ENCODE measurements around the gene RNASE9. TPM values are rescaled to one million over a fixed set of nuclear protein-coding genes. Genes with fewer than 3 reads are reported as not detected.
A peak's percentile ranks its signal among the peaks of the same experiment; 100 is the strongest.

The RNASE9 gene
- total RNA-seq, 1 donor from 2014 or later = not detected

DNA sequence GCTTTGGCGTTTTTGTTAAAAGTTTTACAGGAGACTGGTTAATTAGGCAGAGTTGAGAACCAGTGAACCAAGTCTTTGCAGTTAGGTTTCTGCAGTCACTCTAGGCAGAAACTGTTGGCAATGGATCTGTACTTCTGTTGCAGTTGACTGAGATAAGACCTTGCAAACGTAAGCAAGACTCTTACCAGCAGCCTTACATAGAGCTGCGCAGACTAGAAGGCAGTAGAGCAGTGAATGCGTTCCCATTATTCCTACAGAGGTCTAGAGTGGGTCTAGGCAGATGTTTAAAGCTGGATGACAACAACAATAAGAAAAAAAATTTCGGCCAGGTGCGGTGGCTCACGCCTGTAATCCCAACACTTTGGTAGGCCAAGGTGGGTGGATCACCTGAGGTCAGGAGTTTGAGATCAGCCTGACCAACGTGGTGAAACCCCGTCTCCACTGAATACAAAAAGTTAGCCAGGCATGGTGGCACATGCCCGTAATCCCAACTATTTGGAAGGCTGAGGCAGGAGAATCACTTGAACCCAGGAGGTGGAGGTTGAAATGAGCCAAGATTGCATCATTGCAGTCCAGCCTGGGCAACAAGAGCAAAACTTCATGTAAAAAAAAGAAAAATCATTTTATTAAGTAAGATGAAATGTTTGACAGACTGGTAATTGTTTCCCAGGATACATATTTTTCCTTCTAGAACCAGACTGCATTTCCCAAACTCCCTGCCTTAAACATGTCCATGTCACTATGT is 12.3 kb downstream of the RNASE9 start:
- Mint-ChIP-seq H3K27ac (no peak overlapping the region), H3K4me1 (ENCODE audit: unreplicated experiment) (no peaks in the 10 kb centered on the region)
- no peak for DNase-seq (ENCODE audit: extremely low spot score, unreplicated experiment)

GRCh38 chr14:20546877-20547276 is 14.0 kb downstream of the RNASE9 start:
- H3K27me3 Mint-ChIP-seq = no peaks in the 10 kb centered on the region
- no peaks in the 10 kb centered on the region for H3K36me3 Mint-ChIP-seq
- no peak for TF ChIP-seq CTCF (conservative IDR thresholded peaks at IDR 0.05)
- H3K27ac Mint-ChIP-seq = no peak overlapping the region
- H3K9me3 Mint-ChIP-seq = no peaks in the 10 kb centered on the region
- H3K4me1 Mint-ChIP-seq (ENCODE audit: unreplicated experiment) = no peaks in the 10 kb centered on the region
- no peak for DNase-seq (ENCODE audit: extremely low spot score, unreplicated experiment)
- H3K4me3 Mint-ChIP-seq = no peak overlapping the region

More for the DNA sequence above, 12.3 kb downstream of the RNASE9 start:
- H3K27me3 Mint-ChIP-seq = no peaks in the 10 kb centered on the region
- no peak for TF ChIP-seq CTCF (conservative IDR thresholded peaks at IDR 0.05)
- H3K9me3 Mint-ChIP-seq = no peaks in the 10 kb centered on the region
- no peak overlapping the region for H3K4me3 Mint-ChIP-seq
- no peaks in the 10 kb centered on the region for H3K36me3 Mint-ChIP-seq

DNA sequence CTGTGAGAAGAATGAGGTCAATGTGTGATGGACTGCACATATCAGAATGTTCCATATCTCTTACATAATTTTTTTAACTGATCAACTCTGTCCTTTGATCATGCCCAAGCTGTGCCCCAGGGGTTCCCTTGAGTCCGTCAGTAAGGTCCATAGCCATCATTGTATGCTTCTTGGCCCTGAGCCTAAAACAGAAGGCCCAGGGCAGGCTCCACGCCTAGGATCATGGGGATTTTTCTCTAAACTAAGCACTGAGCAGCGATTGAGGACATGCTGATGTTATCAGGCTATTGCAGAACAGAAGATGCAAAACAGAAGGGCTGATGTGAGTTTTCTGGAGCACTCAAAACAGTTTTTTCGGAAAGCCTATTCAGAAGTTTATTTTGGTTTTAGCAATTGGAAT is 20.9 kb downstream of the RNASE9 start:
- DNase-seq (ENCODE audit: extremely low spot score, unreplicated experiment) = no peak
- H3K27ac Mint-ChIP-seq = no peak overlapping the region
- no peaks in the 10 kb centered on the region for H3K36me3 Mint-ChIP-seq
- no peaks in the 10 kb centered on the region for H3K9me3 Mint-ChIP-seq
- no peaks in the 10 kb centered on the region for H3K27me3 Mint-ChIP-seq
- TF ChIP-seq CTCF (conservative IDR thresholded peaks at IDR 0.05) = no peak
- no peaks in the 10 kb centered on the region for H3K4me1 Mint-ChIP-seq (ENCODE audit: unreplicated experiment)
- no peak overlapping the region for H3K4me3 Mint-ChIP-seq

DNA sequence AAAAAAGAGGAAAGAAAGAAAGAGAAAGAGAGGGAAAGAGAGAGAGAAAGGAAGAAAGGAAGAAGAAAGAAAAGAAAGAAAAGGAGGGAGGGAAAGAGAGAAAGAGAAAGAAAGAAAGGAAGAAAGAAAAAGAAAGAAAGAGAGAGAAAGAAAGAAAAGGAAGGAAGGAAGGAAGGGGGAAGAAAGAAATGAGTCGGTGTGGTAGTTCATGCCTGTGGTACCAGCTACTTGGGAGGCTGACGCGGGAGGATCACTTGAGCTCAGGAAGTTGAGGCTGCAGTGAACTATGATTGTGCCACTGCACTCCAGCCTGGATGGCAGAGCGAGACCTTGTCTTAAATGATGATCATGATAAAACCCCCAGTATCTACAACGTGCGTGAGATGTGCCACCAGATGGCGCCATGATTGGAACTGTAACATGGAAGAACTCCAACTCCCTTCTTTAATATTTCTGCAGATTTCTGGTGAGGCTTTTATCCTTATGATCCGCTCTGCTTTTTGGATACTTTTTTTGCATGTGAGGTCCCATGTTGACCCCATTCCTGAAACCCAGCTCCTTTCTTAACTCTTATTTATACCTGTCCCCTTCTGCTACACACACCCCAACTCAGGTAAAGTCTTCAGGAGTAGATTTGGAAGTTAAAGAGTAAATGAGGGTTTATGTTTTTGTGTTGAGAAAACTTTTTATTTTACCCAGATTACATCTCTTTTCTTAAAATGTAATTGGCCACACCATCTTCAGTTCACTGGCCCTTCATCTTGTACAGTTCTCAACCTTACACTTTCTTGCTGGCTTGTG is 29.9 kb downstream of the RNASE9 start:
- peak; percentile 73 for DNase-seq (ENCODE audit: extremely low spot score, unreplicated experiment)
- no peaks in the 10 kb centered on the region for H3K4me1 Mint-ChIP-seq (ENCODE audit: unreplicated experiment)
- peak; percentile 82 for TF ChIP-seq CTCF (conservative IDR thresholded peaks at IDR 0.05)
- H3K27ac Mint-ChIP-seq = no peak overlapping the region
- H3K4me3 Mint-ChIP-seq = no peak overlapping the region
- no peaks in the 10 kb centered on the region for H3K9me3 Mint-ChIP-seq
- peaks cover 11% of the 10 kb centered on the region for H3K27me3 Mint-ChIP-seq
- no peaks in the 10 kb centered on the region for H3K36me3 Mint-ChIP-seq

DNA sequence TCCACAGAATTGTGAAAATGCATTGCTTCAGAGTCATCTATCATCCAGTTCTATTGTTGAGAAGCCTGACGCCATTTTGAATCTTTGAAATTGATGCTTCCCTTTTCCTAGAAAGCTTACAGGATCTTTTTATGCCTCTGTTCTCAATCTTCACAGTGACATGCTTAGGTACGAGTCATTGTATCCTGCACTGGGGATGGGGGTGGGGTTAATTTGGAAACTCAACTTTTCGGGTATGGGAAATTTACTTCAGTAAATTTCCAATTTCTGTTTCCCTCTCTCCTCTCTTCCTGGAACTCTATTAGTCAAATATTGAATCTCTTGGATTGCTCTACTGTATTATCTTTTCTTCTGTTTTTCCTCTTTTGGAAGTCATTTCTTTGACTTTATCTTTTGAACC is 31.0 kb downstream of the RNASE9 start:
- Mint-ChIP-seq H3K27ac (no peak overlapping the region), H3K36me3 (no peaks in the 10 kb centered on the region), H3K9me3 (no peaks in the 10 kb centered on the region), H3K4me1 (ENCODE audit: unreplicated experiment) (no peaks in the 10 kb centered on the region), H3K27me3 (peaks cover 11% of the 10 kb centered on the region), H3K4me3 (no peak overlapping the region)
- no peak for TF ChIP-seq CTCF (conservative IDR thresholded peaks at IDR 0.05)
- no peak for DNase-seq (ENCODE audit: extremely low spot score, unreplicated experiment)

Measured in type B pancreatic cell (in vitro differentiated cells).